GM12878 (cell line): ENCODE measurements around the gene S100A6. TPM values are rescaled to one million over a fixed set of nuclear protein-coding genes. Genes with fewer than 3 reads are reported as not detected.
"Not testable (repeated sequence)": the region's sequence is repeated elsewhere in the genome, so short reads cannot be mapped to it uniquely, and the experiment has no call there.

Experiments
- ATAC-seq: fragments of 200-7000 bp; cut with Tn5 transposase; 3 replicates; pipeline ENCODE4 v1.9.1; 2020; ENCODE audit warnings: mild to moderate bottlenecking, moderate library complexity
- BruUV-seq: library from RNA; stranded (reverse); fragments of 400-500 nt; replicated peaks from 2 replicates; lab custom pipeline; 2021; lab: Mats Ljungman, UMichigan
- CTCF ChIA-PET: fragments of 300-600 bp; sonication (Branson Sonifier 250); formaldehyde crosslinking; extraction: SDS; loops from one replicate; lab custom pipeline; 2021; ENCODE audit warnings: inconsistent platforms; lab: Yijun Ruan, JAX
- POLR2A ChIA-PET: fragments of 350-600 bp; formaldehyde crosslinking; extraction: SDS; loops from one replicate; lab custom pipeline; 2021; ENCODE audit warnings: inconsistent platforms; lab: Charles Lee
- RAD21 ChIA-PET: fragments of 300-600 bp; sonication (Branson Sonifier 250); formaldehyde crosslinking; loops from one replicate; lab custom pipeline; 2023; ENCODE audit warnings: antibody characterized with exemption; ENCODE audit not compliant: unreplicated experiment; lab: Charles Lee
- SMC1A ChIA-PET: fragments of 300-600 bp; sonication (Branson Sonifier 250); formaldehyde crosslinking; loops from one replicate; lab custom pipeline; 2023; ENCODE audit not compliant: unreplicated experiment, uncharacterized antibody; lab: Charles Lee
- DNase-seq: peaks from one replicate; pipeline ENCODE4 v3.0.0-alpha.2; 2011; ENCODE audit warnings: low read depth, low spot score
- FAIRE-seq: peaks from 3 replicates; lab custom pipeline; 2011; peaks lifted over from hg19 to GRCh38; lab: Jason Lieb, UNC
- H2AFZ ChIP-seq: 2 replicates; pipeline ENCODE4 v1.6.0; 2011; ENCODE audit warnings: low read depth, low read length, control low read depth; ENCODE audit not compliant: control insufficient read depth
- H3K27ac ChIP-seq: 2 replicates; pipeline ENCODE4 v1.5.1; 2011; ENCODE audit warnings: control low read depth; ENCODE audit not compliant: control insufficient read depth, insufficient read depth
- H3K27me3 ChIP-seq, 2 experiments: replicated peaks in 1 of 2; 2 replicates each; pipeline versions ENCODE4 v1.6.0 to v1.6.1; 2011; ENCODE audit warnings: low read length in 1 of 2; ENCODE audit not compliant: control insufficient read depth in 2 of 2, insufficient read depth in 2 of 2
- H3K36me3 ChIP-seq, 2 experiments: 2 replicates each; pipeline ENCODE4 v1.5.1; 2011; ENCODE audit warnings: low read length in 1 of 2; ENCODE audit not compliant: control insufficient read depth in 2 of 2, insufficient read depth in 2 of 2
- H3K4me1 ChIP-seq: 2 replicates; pipeline ENCODE4 v1.6.1; 2011; ENCODE audit warnings: mild to moderate bottlenecking, low read length, moderate library complexity, mixed read lengths; ENCODE audit not compliant: control insufficient read depth, insufficient read depth
- H3K4me2 ChIP-seq: 2 replicates; pipeline ENCODE4 v1.6.0; 2011; ENCODE audit warnings: control low read depth; ENCODE audit not compliant: control insufficient read depth, insufficient read depth
- H3K4me3 ChIP-seq: fragments of 200-600 bp; sonication (generic); 2 replicates; pipeline ENCODE4 v1.5.1; 2016
- H3K79me2 ChIP-seq: 2 replicates; pipeline ENCODE4 v1.6.0; 2011; ENCODE audit warnings: low read length; ENCODE audit not compliant: control insufficient read depth, insufficient read depth
- H3K9ac ChIP-seq: 2 replicates; pipeline ENCODE4 v1.8.0; 2011; ENCODE audit warnings: low read length, control low read depth, mixed read lengths; ENCODE audit not compliant: control insufficient read depth, insufficient read depth
- H3K9me3 ChIP-seq: replicated peaks from 3 replicates; pipeline ENCODE4 v1.5.1; 2011; ENCODE audit warnings: mild to moderate bottlenecking, low read length; ENCODE audit not compliant: control insufficient read depth, insufficient read depth
- H4K20me1 ChIP-seq: 2 replicates; pipeline ENCODE4 v1.6.0; 2011; ENCODE audit not compliant: control insufficient read depth, insufficient read depth
- WGBS: methylation state at CpG from one replicate; pipeline ENCODE4 v1.1.6; 2016; ENCODE audit warnings: low lambda C conversion rate; ENCODE audit not compliant: insufficient replicate concordance, insufficient coverage; ENCODE audit errors: missing lambda C conversion rate; 5-methylcytosine and 5-hydroxymethylcytosine counted together
- in situ Hi-C: fragments of 300-500 bp; cut with MboI; formaldehyde crosslinking; loops from 9 replicates; pipeline ENCODE4 v1.14.3; 2018; ENCODE audit warnings: mixed read lengths
- intact Hi-C: fragments of 100-400 bp; cut with micrococcal nuclease; formaldehyde crosslinking; loops from one replicate; pipeline ENCODE4 v1.14.2; 2022; ENCODE audit not compliant: unreplicated experiment
- polyA plus RNA-seq, 11 experiments: library from polyadenylated mRNA; depleted of rRNA in 4 of 11; unstranded in 6 of 11; stranded (reverse) in 5 of 11; fragments of >200 nt; fragmentation: Nextera tagmentation in 4 of 11; fragmentation: Illumina TruSeq in 1 of 11; extraction: Ambion mirVana in 4 of 11; extraction: Trizol in 1 of 11; gene quantifications; 1 replicate in 1 of 11; 2 replicates in 10 of 11; pipeline versions ENCODE4 v1.2.1 to v1.2.3, GENCODE V29; 2011 to 2016; ENCODE audit warnings: inconsistent platforms in 2 of 11, missing spikeins in 2 of 11, low read depth in 1 of 11
- total RNA-seq, 4 experiments: library from RNA; depleted of rRNA in 3 of 4; stranded (reverse); fragments of >200 nt in 3 of 4; fragmentation: Illumina TruSeq in 1 of 4; extraction: Trizol in 1 of 4; gene quantifications; 2 replicates each; pipeline versions ENCODE4 v1.2.1 to v1.2.3, GENCODE V29; 2013 to 2021

The S100A6 gene
- total and polyA plus RNA-seq, 10 of the 15 experiments (the other 5 are each of a cell fraction or from before 2014, with no cell fraction given) = 7.2 to 121 (median 45.7) TPM

- H2AFZ ChIP-seq, H3K79me2 ChIP-seq, FAIRE-seq, H3K27ac ChIP-seq, ATAC-seq, H3K4me1 ChIP-seq, H3K27me3 ChIP-seq, H4K20me1 ChIP-seq, DNase-seq, BruUV-seq, POLR2A ChIA-PET, H3K4me2 ChIP-seq, H3K36me3 ChIP-seq, H3K4me3 ChIP-seq, intact Hi-C loops, in situ Hi-C loops, H3K9me3 ChIP-seq, H3K9ac ChIP-seq: not testable (repeated sequence)
- CTCF ChIA-PET = interaction anchor here (1.2 to 1.4 kb wide), 3 partner anchors 9 to 167 kb away, joined by 3 to 4 read pairs (median 3); no protein-coding TSS in a partner anchor
- WGBS = 55% methylated on average over 14 of the region's 14 CpGs
- RAD21 ChIA-PET = interaction anchor here (1.3 kb wide), 1 partner anchor 11 kb away, joined by 3 read pairs; no protein-coding TSS in a partner anchor
- SMC1A ChIA-PET = interaction anchor here (0.6 kb wide), 1 partner anchor 19 kb away, joined by 3 read pairs; no protein-coding TSS in a partner anchor
Measured at GRCh38 chr1:153522353-153523048, 13.3 kb downstream of the S100A6 start.

- H3K4me3 ChIP-seq, H3K9me3 ChIP-seq, ATAC-seq, RAD21 ChIA-PET, H4K20me1 ChIP-seq, in situ Hi-C loops, H3K9ac ChIP-seq, H3K27ac ChIP-seq, intact Hi-C loops, H3K27me3 ChIP-seq, H3K4me2 ChIP-seq, H2AFZ ChIP-seq, H3K79me2 ChIP-seq, POLR2A ChIA-PET, BruUV-seq, DNase-seq, FAIRE-seq, H3K4me1 ChIP-seq, H3K36me3 ChIP-seq: not testable (repeated sequence)
- 86% methylated on average over 29 of the region's 37 CpGs for WGBS
- SMC1A ChIA-PET = interaction anchor here (1.0 to 2.8 kb wide), 3 partner anchors 10 to 14 kb away, joined by 3 to 17 read pairs (median 10); no protein-coding TSS in a partner anchor
- CTCF ChIA-PET = interaction anchor here (1.2 to 1.7 kb wide), 5 partner anchors 11 to 166 kb away, joined by 3 to 8 read pairs (median 4); partner anchors contain the start of gene S100A2
Measured at GRCh38 chr1:153521808-153522207, 14.0 kb downstream of the S100A6 start.
